Activated CD4-positive, alpha-beta T cell treated with anti-CD3 and anti-CD28 coated beads, Interleukin-2, amount 50 U/mL, for 4 hours (primary cell): ENCODE measurements around the gene DOC2A.
"Not testable (repeated sequence)": the region's sequence is repeated elsewhere in the genome, so short reads cannot be mapped to it uniquely, and the experiment has no call there.

Source experiments
- DNase-seq, 2 experiments: peaks; one replicate each; pipeline ENCODE4 v3.0.0-alpha.2; 2020

DOC2A gene

GRCh38 chr16:30010844-30011713 lies at the start of gene DOC2A:
TSS of gene DOC2A (minus strand) at chr16:30011027. CDS start at chr16:30010222, 805 bp downstream.
- DNase-seq: peak; percentile 22 to 23

- DNase-seq: no peak
These were observed 49.5 kb upstream of the DOC2A start for GRCh38 chr16:30060346-30060745.

GRCh38 chr16:30054959-30055553 lies 44.2 kb upstream of the DOC2A start:
- peak; percentile 34 to 36 for DNase-seq

- DNase-seq: no peak
These were observed 43.6 kb upstream of the DOC2A start for GRCh38 chr16:30054451-30054850.

GRCh38 chr16:30053376-30054015 lies 42.7 kb upstream of the DOC2A start:
- DNase-seq: no peak

GRCh38 chr16:30052671-30053372 lies 42.0 kb upstream of the DOC2A start:
- DNase-seq: peak; percentile 84 to 86

GRCh38 chr16:30051518-30051917 lies 40.7 kb upstream of the DOC2A start:
- no peak for DNase-seq

GRCh38 chr16:30049871-30050270 lies 39.0 kb upstream of the DOC2A start:
- DNase-seq: no peak

- DNase-seq: no peak
These were observed 35.8 kb upstream of the DOC2A start for GRCh38 chr16:30046588-30046987.

- no peak for DNase-seq
These were observed 35.4 kb upstream of the DOC2A start for GRCh38 chr16:30046178-30046577.

GRCh38 chr16:30041841-30042240 lies 31.0 kb upstream of the DOC2A start:
- no peak for DNase-seq

- not testable (repeated sequence) for DNase-seq
These were observed 29.9 kb upstream of the DOC2A start for GRCh38 chr16:30040690-30041089.

- DNase-seq: no peak
These were observed 29.4 kb upstream of the DOC2A start for GRCh38 chr16:30040221-30040620.

GRCh38 chr16:30033270-30033669 lies 22.4 kb upstream of the DOC2A start:
- DNase-seq: no peak

GRCh38 chr16:30032083-30032819 lies 21.4 kb upstream of the DOC2A start:
- peak; percentile 52 to 58 for DNase-seq

- no peak for DNase-seq
These were observed 20.7 kb upstream of the DOC2A start for GRCh38 chr16:30031477-30031918.

- DNase-seq: no peak
These were observed 20.1 kb upstream of the DOC2A start, which contains the start of gene TLCD3B for GRCh38 chr16:30030841-30031413. TSS of gene TLCD3B (minus strand) at chr16:30031271. CDS start at chr16:30030527, 744 bp downstream.

- DNase-seq: no peak
These were observed 19.3 kb upstream of the DOC2A start for GRCh38 chr16:30030011-30030685.

GRCh38 chr16:30028438-30029076 lies 17.7 kb upstream of the DOC2A start:
- DNase-seq: no peak

GRCh38 chr16:30027588-30028437 lies 17.0 kb upstream of the DOC2A start:
- DNase-seq: no peak
